Measurements from ENCODE around the gene FILIP1L. TPM values are rescaled to one million over a fixed set of nuclear protein-coding genes. Genes with fewer than 3 reads are reported as not detected.

Gene FILIP1L
- total and polyA plus RNA-seq, 11 donors = 18.2 to 120 (median 77.3) TPM

- DNase-seq (no peak), ATAC-seq (peak in 1 of 4 donors; percentile 36)
- H3K4me3 ChIP-seq = no peak overlapping the region
- WGBS, 4 donors = 73 to 82% (median 79%) methylated on average over 7 of the region's 7 CpGs
- intact Hi-C loops (cut with DNase I) = loop anchor here in 1 of 10 donors (5.0 kb wide), 1 partner anchor 224 kb away; no protein-coding TSS in a partner anchor
- no peak for TF ChIP-seq CTCF (IDR thresholded peaks at IDR 0.05)
- no peak for TF ChIP-seq POLR2A (IDR thresholded peaks at IDR 0.05)
- no peaks in the 10 kb centered on the region for H3K36me3 ChIP-seq
- peak overlapping the region in 5 of 12 donors; percentile 4 to 32 (median 22) for H3K27ac ChIP-seq
- no peaks in the 10 kb centered on the region for H3K27me3 ChIP-seq
- peaks cover 0 to 33% (median 9%) of the 10 kb centered on the region in 12 donors for H3K4me1 ChIP-seq
- H3K9me3 ChIP-seq = no peaks in the 10 kb centered on the region
These were observed 53.4 kb downstream of the FILIP1L start for GRCh38 chr3:100060685-100061484.

GRCh38 chr3:100059472-100059871 is 54.8 kb downstream of the FILIP1L start:
- Histone ChIP-seq H3K9me3 (no peaks in the 10 kb centered on the region), H3K4me1 (peaks cover 0 to 32% (median 9%) of the 10 kb centered on the region in 12 donors), H3K36me3 (no peaks in the 10 kb centered on the region), H3K27me3 (no peaks in the 10 kb centered on the region), H3K27ac (no peak overlapping the region), H3K4me3 (no peak overlapping the region)
- no peak for TF ChIP-seq CTCF (IDR thresholded peaks at IDR 0.05)
- intact Hi-C loops (cut with DNase I) = loop anchor here in 6 of 10 donors (5.0 kb wide), 3 partner anchors 182 to 217 kb away; no protein-coding TSS in a partner anchor
- DNase-seq = no peak
- ATAC-seq = peak in 2 of 4 donors; percentile 29 to 67
- WGBS, 4 donors = 85 to 93% (median 86%) methylated on average over 3 of the region's 3 CpGs

- intact Hi-C loops (cut with DNase I) = loop anchor here in 6 of 10 donors (5.0 kb wide), 3 partner anchors 181 to 216 kb away; no protein-coding TSS in a partner anchor
- no peak for DNase-seq
- Histone ChIP-seq H3K4me3 (no peak overlapping the region), H3K4me1 (peaks cover 0 to 30% (median 8%) of the 10 kb centered on the region in 12 donors), H3K9me3 (no peaks in the 10 kb centered on the region), H3K27ac (no peak overlapping the region), H3K36me3 (no peaks in the 10 kb centered on the region), H3K27me3 (no peaks in the 10 kb centered on the region)
- WGBS, 4 donors = 80 to 87% (median 83%) methylated on average over 8 of the region's 8 CpGs
- peak; percentile 46 to 83 (median 68) for ATAC-seq
- TF ChIP-seq CTCF (IDR thresholded peaks at IDR 0.05) (peak in 5 of 12 donors; percentile 8 to 40 (median 17)), POLR2A (IDR thresholded peaks at IDR 0.05) (no peak)
These were observed 56.4 kb downstream of the FILIP1L start for GRCh38 chr3:100057716-100058575.

Data from heart left ventricle (tissue), 16 donors.